Activated CD8-positive, alpha-beta memory T cell treated with anti-CD3 and anti-CD28 coated beads, Interleukin-2, amount 50 U/mL, for 1 hour (primary cell): Measurements from ENCODE around the gene ZNF451.
A peak's percentile ranks its signal among the peaks of the same experiment; 100 is the strongest.
"Not testable (repeated sequence)": the region's sequence is repeated elsewhere in the genome, so short reads cannot be mapped to it uniquely, and the experiment has no call there.

Source experiments
- DNase-seq: peaks from one replicate; pipeline ENCODE4 v3.0.0-alpha.2; 2020; ENCODE audit errors: extremely low read depth

The ZNF451 gene, protein sequence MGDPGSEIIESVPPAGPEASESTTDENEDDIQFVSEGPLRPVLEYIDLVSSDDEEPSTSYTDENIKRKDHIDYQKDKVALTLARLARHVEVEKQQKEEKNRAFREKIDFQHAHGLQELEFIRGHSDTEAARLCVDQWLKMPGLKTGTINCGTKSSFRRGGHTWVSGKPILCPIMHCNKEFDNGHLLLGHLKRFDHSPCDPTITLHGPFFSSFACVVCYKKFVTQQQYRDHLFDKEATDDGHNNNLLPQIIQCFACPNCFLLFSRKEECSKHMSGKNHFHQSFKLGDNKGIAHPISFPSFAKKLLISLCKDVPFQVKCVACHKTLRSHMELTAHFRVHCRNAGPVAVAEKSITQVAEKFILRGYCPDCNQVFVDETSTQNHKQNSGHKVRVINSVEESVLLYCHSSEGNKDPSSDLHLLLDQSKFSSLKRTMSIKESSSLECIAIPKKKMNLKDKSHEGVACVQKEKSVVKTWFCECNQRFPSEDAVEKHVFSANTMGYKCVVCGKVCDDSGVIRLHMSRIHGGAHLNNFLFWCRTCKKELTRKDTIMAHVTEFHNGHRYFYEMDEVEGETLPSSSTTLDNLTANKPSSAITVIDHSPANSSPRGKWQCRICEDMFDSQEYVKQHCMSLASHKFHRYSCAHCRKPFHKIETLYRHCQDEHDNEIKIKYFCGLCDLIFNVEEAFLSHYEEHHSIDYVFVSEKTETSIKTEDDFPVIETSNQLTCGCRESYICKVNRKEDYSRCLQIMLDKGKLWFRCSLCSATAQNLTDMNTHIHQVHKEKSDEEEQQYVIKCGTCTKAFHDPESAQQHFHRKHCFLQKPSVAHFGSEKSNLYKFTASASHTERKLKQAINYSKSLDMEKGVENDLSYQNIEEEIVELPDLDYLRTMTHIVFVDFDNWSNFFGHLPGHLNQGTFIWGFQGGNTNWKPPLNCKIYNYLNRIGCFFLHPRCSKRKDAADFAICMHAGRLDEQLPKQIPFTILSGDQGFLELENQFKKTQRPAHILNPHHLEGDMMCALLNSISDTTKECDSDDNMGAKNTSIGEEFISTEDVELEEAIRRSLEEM

GRCh38 chr6:57089687-57090457 lies at the start of gene ZNF451:
TSS of gene ZNF451 (plus strand) at chr6:57090188. CDS start at chr6:57090254, 66 bp downstream.
- DNase-seq, result peak; percentile 82

- not testable (repeated sequence) for DNase-seq
These were observed 45.9 kb upstream of the ZNF451 start for GRCh38 chr6:57044061-57044460.

DNA sequence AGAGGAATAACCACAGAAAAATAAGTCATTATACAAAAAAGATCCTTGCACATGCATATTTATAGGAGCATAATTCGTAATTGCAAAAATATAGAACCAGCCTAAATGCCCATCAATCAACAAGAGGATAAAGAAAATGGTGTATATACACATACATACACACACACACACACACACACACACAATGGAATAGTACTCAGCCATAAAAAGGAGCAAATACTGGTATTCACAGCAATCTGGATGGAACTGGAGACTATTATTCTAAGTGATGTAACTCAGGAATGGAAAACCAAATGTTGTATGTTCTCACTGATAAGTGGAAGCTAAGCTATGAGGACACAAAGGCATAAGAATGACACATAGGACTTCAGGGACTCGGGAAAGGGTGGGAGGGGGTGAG lies 45.4 kb upstream of the ZNF451 start:
- DNase-seq, result no peak

DNA sequence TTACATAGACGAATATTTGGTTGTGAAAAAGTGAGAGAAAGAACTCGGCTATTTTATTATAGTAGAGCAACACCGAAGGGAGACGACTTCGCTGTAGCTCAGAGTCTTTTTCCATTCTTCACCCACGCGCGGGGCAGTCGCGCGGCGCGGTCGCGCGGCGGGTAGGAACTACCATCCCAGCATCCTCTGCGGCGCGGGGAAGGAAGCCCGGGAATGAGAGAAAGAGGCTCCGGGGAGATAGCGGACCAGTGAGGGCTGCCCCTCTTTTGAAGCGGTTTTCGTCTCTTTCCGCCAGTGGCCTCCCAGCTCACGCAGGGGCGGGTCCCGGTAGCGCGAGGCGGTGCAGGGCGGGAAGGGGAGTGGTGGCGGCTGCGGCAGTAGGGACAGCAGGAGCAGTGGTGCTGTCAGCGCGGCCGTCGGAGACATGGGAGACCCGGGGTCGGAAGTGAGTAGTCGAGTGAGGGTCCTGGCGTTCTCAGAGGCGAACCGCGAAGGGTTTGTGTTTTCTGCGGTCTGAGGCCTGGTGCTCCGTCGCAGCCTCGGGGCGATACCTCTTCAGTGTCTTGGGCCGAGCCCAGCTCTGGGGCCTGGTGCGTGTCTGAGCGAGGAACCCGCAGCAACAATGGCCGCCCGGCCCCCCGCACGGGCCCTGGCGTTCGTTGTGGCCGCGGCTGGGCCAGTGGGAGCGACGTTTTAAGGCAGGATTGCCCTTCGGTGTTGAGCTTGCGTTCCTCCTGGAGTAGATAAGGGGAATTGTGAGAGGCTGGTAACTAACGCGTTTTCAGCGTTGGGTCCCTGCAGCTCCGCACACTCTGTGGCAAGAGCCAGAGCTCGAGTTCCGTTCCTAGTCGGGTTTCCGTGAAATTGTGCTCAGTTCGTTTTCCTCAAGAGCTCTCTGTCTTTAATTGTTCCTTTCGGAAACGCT lies 43.4 kb upstream of the ZNF451 start, which contains the start of gene KIAA1586:
Gene KIAA1586 (plus strand): TSS at position 362 of the 925 bp plus-strand sequence. CDS start 63 bp downstream, at position 425.
- peak; percentile 38 for DNase-seq

GRCh38 chr6:57047257-57047585 lies 42.8 kb upstream of the ZNF451 start:
- DNase-seq, result not testable (repeated sequence)

- not testable (repeated sequence) for DNase-seq
These were observed 42.1 kb upstream of the ZNF451 start for GRCh38 chr6:57047859-57048258.

DNA sequence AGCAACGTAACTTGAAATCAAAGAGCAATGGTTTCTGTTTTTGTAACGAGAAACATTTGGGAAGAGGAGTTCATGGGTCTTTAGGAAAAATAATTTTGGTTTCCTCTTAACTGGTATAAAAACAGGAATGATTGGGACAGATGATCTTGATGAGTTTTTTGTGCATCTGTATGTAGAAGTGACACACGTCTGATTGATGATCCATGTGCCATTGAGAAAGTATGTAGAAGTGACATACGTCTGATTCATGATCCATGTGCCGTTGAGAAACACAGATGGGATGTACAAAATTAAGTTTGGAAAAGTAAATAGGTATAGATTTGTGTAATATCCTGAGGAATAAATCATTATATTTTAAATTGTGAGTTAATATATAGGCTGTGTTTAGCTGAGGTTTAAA lies 41.4 kb upstream of the ZNF451 start:
- DNase-seq, result no peak

- DNase-seq, result no peak
These were observed 26.1 kb upstream of the ZNF451 start for GRCh38 chr6:57063847-57064246.

DNA sequence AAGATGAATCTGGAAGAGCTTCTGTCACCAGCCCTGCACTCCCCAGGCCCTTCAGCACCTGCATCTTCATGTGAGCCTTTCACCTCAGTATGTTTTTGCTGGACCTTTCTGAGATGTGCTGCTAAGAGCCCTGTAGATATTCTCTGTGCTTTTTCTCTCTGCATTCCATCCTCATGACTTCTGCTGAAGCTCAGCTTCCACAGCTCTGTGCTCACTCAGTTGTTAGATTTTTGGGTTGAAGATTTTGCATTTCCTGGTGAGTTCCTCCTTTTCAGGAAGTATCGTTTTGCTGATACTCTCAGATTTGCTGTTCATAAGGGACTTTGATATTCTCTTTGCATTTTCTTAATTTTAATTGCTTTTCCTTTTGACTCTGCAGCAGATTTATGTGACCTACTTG lies 25.2 kb upstream of the ZNF451 start:
- DNase-seq, result no peak

DNA sequence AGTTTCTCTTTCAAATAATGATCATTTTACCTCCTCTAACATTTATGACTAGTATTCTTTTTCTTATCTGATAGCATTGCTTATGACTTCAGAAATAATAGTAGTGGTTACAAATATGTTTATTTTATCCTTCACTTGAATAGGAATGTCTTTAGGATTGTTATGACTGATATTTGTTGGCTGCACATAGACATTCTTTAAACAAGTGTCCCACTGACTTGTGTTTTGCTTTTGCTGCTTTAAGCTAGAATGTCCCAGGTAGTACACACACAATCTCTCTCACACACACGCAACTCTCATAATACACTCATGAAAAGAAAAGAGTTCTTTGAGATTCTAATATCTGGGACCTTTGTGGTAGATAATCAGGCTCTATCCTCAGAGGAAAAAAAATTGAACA lies 21.9 kb upstream of the ZNF451 start:
- no peak for DNase-seq

- no peak for DNase-seq
These were observed 20.8 kb upstream of the ZNF451 start for GRCh38 chr6:57069228-57069627.

GRCh38 chr6:57069920-57070331 lies 20.1 kb upstream of the ZNF451 start:
- DNase-seq, result no peak

GRCh38 chr6:57072108-57072507 lies 17.9 kb upstream of the ZNF451 start:
- DNase-seq, result no peak

DNA sequence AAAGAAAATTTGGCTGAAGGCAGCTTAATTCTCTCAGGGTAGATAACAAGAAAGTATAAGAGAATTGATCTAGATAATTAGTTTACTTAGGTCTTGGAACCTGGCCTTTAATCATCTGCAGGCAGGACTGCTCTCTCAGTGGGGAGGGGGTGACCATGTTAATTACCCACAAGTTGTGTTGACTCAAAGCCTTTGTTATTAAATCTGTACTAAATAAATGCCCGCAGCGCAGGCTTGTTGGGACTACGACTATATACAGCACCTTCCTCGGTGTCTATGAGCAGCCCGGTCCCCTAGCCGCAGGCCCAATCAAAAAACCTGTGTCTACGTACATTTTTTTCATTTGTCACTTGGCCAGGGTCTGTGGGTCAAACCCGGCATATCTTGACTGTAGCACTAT lies 15.6 kb upstream of the ZNF451 start:
- no peak for DNase-seq

DNA sequence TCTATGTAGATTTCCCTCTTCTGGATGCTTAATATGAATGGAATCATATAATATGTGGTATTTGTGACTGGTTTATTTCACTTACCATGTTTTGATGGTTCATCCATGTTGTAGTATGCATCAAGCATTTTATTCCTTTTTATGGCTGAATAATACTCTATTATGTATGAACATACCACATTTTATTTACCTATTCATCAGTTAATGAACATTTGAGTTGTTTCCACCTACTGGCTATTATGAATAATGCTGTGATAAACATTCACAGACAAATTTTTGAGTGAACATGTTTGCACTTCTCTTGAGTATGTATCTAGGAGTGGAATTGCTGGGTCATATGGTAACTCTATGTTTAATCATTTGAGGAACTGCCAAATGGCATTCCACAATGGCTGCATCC lies 14.9 kb upstream of the ZNF451 start:
- DNase-seq, result no peak

- DNase-seq, result no peak
These were observed 11.3 kb upstream of the ZNF451 start for GRCh38 chr6:57078531-57079207.

DNA sequence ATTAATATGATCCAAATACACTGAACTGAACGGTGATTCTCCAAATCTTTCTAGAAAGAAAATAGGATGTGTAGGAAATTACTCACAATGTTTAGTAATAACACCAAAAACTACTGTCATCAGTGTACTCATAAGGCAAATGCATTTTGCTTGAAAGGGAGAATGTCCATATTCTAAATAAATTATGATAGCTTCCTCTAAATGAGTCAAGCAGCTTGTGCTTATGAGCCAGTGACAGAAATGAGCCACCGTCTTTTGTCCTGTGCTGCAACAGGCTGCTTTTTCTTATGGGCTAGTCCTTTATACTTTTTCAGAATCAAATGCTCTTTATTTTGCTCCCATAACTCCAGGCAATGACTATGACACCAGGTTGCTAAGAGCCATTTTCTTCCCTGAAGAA lies 4.5 kb upstream of the ZNF451 start:
- no peak for DNase-seq

GRCh38 chr6:57086843-57087242 lies 3.1 kb upstream of the ZNF451 start:
- DNase-seq, result no peak

GRCh38 chr6:57087916-57088315 lies 2.1 kb upstream of the ZNF451 start:
- DNase-seq, result no peak

DNA sequence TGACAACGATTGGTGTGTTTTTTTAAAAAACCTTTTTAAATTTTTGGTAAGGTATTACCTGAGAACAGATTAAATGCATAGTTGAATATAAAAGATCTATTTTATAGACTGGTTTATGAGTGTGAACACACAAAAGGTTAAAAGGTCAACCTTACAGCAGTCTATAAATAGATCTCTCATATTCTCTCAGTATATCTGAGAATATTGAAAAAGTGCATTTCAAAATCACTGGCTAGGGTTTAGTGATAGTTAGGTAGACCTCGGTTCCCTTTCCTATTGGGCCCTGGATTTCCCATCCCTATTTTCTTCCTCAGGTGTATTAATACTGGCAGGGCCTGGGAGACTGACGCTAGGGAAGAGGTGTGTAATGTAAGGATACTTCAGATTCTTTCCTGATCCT lies 723 bp upstream of the ZNF451 start:
- no peak for DNase-seq
